ENCODE results near the gene COX11.

- TF ChIP-seq CTCF (conservative IDR thresholded peaks at IDR 0.05 in 1 of 2, IDR thresholded peaks at IDR 0.05 in 1 of 2; ENCODE audit: extremely low read depth in 1 of 2, insufficient read depth in 1 of 2, low read depth in 1 of 2, low read length in 2 of 2) = no peak
- TF ChIP-seq EZH2 (IDR thresholded peaks at IDR 0.05; ENCODE audit: borderline replicate concordance, low read length) = no peak
These were observed 11.2 kb upstream of the COX11 start for GRCh38 chr17:54979657-54980056.
